Measurements from ENCODE around the gene NPRL2. TPM values are rescaled to one million over a fixed set of nuclear protein-coding genes. Genes with fewer than 3 reads are reported as not detected.

Gene NPRL2
- total and polyA plus RNA-seq, 9 of the 15 experiments (the other 6 are each of a cell fraction or from before 2014, with no cell fraction given): 17.4 to 40.4 (median 24.4) TPM

DNA sequence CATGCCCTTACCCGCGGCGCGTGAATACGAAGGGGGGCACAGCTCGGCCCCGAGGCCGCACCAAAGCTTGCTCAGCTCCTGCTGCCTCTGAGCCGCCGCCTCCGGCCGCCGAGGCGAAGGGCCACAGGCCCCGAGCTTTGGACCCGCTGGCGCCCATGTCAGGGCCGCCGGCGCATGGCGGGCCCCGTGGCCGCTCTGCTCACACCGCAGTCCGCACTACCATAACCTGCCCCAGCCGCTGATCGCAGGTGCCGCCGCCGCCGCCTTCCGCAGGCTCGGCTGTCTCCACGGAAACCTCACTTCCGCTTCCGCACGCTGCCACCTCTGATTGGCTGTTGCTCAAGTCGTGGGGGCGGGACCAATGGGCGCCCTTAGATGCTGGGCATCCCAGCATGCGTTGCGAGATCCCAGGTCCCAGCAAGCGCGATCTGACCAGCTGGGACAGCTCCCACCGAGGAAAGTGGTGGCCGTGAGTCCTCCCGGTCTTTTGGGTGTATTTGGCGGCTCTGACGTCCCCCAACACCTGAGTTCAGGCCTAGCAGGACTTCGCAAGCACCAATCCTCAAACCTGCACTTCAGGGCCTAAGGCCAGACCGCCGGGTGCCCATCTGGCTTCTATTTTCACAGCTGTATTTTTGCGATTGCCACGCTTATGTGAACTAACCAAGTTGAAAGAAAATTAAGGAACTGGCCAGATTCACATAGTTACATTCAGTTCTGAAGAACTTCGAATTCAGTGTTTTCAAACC lies 22.5 kb downstream of the NPRL2 start, which contains the start of gene TUSC2 (continued):
- peak; percentile 34 for TF ChIP-seq HMGN3 (IDR thresholded peaks at IDR 0.05; ENCODE audit: borderline replicate concordance, extremely low read depth, insufficient read length, low read depth, low read length)
- TF ChIP-seq, protein P1, sequence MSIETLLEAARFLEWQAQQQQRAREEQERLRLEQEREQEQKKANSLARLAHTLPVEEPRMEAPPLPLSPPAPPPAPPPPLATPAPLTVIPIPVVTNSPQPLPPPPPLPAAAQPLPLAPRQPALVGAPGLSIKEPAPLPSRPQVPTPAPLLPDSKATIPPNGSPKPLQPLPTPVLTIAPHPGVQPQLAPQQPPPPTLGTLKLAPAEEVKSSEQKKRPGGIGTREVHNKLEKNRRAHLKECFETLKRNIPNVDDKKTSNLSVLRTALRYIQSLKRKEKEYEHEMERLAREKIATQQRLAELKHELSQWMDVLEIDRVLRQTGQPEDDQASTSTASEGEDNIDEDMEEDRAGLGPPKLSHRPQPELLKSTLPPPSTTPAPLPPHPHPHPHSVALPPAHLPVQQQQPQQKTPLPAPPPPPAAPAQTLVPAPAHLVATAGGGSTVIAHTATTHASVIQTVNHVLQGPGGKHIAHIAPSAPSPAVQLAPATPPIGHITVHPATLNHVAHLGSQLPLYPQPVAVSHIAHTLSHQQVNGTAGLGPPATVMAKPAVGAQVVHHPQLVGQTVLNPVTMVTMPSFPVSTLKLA (conservative IDR thresholded peaks at IDR 0.05): peak; percentile 74 to 84
- peak; percentile 49 for TF ChIP-seq EGR1 (conservative IDR thresholded peaks at IDR 0.05)
- peak; percentile 92 for TF ChIP-seq CREM (IDR thresholded peaks at IDR 0.05; ENCODE audit: low read depth)
- TF ChIP-seq TGIF2 (CRISPR knock-in tag; IDR thresholded peaks at IDR 0.05): no peak; the same call in 1 of the 2 replicates
- peak; percentile 63; the same call in 1 of the 2 replicates for TF ChIP-seq POLR2A (conservative IDR thresholded peaks at IDR 0.05)
- TF ChIP-seq TAF1 (IDR thresholded peaks at IDR 0.05; ENCODE audit: control insufficient read depth, extremely low read depth, insufficient read depth, low read length, severe bottlenecking): peak; percentile 59
- TF ChIP-seq ZFX (CRISPR knock-in tag; IDR thresholded peaks at IDR 0.05): peak; percentile 29
- TF ChIP-seq MAZ (CRISPR knock-in tag; conservative IDR thresholded peaks at IDR 0.05 in 1 of 2, IDR thresholded peaks at IDR 0.05 in 1 of 2): peak in 1 of 2 experiments; percentile 47; a peak in 1 of 4 replicates
- peak; percentile 26 for TF ChIP-seq CCNT2 (IDR thresholded peaks at IDR 0.05; ENCODE audit: borderline replicate concordance, extremely low read depth, insufficient read length, low read depth, low read length)
- TF ChIP-seq SNIP1 (IDR thresholded peaks at IDR 0.05; ENCODE audit: low read depth): no peak
- peak; percentile 74 for TF ChIP-seq FOS (IDR thresholded peaks at IDR 0.05; ENCODE audit: extremely low read depth, insufficient read length)
- peak; percentile 38; the same call in 1 of the 2 replicates for TF ChIP-seq POLR2AphosphoS5 (IDR thresholded peaks at IDR 0.05; ENCODE audit: control insufficient read depth, insufficient read depth, low read depth, low read length)
- peak; percentile 77 for TF ChIP-seq MAX (CRISPR knock-in tag; IDR thresholded peaks at IDR 0.05)
- 0 out of 2 replicates have a peak, but pooled peaks have one; percentile 28 for TF ChIP-seq ELF2 (CRISPR knock-in tag; IDR thresholded peaks at IDR 0.05)
- peak; percentile 93 for TF ChIP-seq GABPB1 (CRISPR knock-in tag; IDR thresholded peaks at IDR 0.05)

Data from K562 (cell line).